Ramos (cell line): ENCODE data around the gene CPTP.

ENCODE experiments used
- in situ Hi-C: fragments of 300-500 bp; cut with MboI; formaldehyde crosslinking; loops from one replicate; pipeline ENCODE4 v1.14.3; 2022; ENCODE audit warnings: low sequenced_read_pairs; ENCODE audit not compliant: unreplicated experiment

Gene CPTP

DNA sequence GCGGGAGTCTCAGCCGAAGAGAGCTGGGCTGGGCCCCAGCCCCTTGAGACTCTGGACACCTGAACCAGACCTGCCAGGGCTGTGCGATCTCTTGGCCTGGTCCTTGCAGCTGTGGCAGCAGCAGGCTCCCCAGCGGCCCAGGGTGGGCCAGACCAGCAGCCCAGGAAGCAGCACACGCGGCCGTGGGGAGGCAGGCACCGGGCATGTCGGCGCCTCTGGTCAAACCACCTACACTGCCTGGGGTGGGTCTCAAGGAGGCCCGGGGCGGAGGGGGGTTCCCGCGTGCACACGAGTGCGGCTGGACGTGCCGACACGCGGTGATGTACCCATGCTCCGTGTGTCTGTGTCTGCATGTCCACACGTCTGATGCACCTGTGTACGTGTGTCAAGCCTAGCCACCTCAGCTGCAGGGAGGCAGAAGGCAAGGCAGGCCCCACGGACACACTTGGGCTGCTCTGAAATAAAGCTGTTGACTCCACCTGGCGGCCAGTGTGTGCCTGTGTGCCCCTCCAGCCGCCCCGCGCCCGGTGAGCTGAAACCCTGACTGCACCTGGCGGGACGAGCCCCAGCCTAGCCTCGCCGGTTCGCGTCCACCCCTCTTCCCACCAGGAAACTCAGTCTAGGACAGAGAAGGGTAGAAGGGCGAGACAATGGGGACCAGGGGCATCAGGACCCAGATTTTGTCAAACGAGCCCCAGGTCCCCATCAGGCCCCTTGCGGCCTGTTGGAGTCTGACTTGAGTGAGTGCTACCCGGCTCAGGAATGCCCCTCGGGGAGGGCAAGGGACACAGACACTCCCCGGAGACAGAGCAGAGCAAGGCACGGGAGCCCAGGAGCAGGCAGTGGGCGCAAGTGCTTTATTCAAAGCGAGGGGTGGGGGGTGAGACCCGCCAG is 32.8 kb upstream of the CPTP start:
- in situ Hi-C loops, result loop anchor here (10.0 kb wide), 1 partner anchor 257 kb away; no protein-coding TSS in a partner anchor

DNA sequence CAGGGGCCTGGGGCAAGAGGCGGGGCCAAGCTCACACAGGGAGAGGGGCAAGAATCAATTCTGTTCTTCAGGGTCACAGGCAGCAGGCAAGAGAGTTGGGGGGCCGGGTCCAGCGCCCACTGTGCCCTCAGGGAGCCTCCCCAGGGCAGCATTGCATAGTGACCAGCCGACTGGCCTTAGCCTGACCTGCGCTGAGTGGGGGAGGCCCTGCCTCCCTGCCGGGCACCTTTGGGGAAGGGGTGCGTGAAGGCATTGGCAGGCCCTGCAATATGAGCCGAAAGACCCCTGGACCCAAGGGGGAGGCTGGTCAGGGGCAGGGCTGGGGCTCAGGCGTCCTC is 32.2 kb upstream of the CPTP start:
- in situ Hi-C loops, result loop anchor here (10.0 kb wide), 1 partner anchor 258 kb away; no protein-coding TSS in a partner anchor

DNA sequence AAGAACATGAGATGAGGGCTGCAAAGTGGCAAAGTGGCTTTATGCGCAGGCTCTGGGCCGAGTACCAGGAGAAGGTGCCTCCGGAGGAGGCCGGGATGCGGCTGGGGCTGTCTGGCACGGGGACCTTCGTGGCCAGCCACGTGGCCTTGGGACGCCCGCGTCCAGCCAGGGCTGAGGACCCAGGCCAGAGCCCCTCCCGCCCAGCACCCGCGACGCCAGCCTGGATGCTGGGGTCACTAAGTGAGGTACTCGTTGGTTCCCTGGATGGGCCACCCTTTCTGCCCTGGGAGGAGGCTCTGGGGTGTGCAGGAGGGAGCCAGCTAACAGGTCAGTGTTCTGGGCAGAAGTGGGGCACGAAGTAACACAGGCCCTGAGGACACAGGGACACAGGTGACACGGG is 31.8 kb upstream of the CPTP start:
- in situ Hi-C loops, result loop anchor here (10.0 kb wide), 1 partner anchor 258 kb away; no protein-coding TSS in a partner anchor

DNA sequence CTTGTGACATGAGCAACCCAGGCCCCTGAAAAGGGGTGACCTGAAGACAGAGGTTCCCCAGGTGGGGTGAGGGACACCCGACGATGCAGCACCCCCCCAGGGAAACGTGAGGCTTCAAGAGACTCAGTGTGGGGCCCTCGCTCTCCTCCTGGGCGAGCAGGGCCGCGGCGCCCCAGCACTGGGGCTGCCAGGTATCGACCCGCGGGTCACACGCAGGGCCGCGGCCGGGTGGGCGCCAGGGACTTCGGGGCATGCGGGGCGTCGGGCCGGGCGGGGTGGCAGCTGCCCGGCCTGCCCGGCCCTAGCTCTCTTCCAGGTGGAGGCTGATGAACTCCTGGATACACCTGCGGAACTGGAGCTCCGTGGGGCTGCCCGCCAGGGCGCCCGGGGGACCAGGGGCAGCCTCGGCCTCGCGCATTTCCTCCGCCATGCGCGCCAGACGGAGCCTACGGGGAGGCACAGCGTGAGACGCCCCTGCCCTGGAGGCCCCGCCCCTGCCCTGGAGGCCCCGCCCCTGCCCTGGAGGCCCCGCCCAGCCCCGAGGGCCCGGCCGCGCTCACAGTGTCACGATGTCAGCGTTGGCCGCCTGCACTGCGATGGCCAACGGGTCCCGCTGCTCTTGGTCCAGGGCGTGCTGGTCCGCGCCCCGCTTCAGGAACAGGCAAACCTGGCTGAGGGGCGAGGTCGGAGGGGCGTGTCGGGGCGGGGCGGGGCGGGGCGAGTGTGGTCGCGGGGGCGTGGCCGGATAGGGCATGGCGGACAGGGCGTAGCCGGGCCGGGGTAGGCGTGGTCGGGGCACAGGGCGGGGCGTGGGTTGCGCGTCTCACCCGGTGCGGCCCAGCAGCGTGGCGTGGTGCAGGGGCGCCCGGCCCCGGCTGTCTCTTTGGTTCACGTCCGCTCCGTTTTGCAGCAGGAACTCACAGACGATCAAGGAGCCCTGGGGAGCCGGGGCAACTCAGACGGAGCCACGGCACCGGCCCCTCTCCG is 31.0 kb upstream of the CPTP start:
- in situ Hi-C loops, result loop anchor here (10.0 kb wide), 1 partner anchor 259 kb away; no protein-coding TSS in a partner anchor

DNA sequence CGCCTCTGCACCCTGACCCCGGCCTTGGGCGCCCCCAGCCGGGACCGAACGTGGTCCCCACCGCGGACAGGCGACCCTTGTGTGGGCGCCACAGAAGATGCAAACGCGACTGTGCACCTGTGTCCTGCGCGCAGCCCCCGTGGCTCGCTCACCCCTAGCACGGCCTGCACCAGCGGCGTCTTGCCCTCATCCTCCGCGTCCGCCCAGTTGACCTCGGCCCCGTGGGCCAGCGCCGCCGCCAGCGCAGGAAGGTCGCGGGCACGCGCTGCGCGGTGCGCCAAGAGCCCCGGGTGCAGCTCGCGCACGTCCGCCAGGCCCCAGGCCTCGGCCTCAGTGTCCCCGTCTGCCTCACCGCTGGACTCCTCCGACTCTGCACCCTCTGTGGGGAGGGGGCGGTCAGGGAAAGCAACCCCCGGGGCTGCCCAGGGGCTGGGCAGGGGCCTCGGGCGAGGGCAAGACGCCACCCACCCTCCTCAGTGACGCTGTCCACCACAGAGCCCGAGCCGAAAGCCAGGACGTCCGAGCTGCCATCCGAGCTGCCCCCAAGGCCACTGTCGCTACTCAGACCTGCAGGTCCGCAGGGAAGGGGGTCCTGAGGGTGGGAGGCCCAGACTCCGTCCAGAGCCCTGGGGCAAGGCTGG is 30.2 kb upstream of the CPTP start:
- in situ Hi-C loops, result loop anchor here (10.0 kb wide), 1 partner anchor 260 kb away; no protein-coding TSS in a partner anchor

DNA sequence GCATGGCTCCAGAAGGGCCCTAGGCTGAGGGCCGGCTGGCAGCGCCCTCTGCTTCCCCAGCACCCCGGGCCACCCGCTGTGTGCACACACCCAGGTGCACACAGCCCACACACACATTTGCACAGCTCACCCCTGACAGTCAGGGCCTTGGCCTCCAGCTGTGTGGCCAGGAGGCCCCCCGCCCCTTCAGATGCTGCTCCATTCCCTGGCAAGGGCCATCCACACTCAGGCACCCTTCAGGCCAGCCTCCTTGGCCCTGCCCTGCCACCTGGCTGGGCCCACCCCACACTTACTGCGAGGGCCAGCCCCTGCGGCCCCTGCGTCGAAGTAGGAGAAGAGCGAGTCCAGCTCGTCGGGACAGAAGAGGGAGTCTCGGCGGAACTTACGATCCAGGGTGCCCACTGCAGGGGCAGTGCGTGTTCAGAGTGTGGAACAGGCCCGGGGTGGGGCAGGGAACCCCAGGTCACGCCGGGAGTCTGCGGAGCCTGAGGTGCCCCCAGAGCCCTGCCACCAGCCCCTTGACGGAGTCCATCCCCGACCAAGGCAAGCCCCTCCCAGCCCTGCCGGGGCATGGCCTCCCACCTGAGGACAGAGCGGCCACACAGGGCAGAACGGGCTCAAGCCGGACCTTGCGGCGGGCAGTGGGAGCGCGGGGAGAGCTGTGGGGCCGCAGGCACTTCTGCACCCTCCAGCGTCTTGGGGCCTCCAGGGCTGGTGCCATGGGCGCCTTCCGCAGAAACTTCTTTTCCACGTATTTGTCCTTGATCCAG is 29.3 kb upstream of the CPTP start:
- in situ Hi-C loops, result loop anchor here (10.0 kb wide), 1 partner anchor 261 kb away; no protein-coding TSS in a partner anchor

DNA sequence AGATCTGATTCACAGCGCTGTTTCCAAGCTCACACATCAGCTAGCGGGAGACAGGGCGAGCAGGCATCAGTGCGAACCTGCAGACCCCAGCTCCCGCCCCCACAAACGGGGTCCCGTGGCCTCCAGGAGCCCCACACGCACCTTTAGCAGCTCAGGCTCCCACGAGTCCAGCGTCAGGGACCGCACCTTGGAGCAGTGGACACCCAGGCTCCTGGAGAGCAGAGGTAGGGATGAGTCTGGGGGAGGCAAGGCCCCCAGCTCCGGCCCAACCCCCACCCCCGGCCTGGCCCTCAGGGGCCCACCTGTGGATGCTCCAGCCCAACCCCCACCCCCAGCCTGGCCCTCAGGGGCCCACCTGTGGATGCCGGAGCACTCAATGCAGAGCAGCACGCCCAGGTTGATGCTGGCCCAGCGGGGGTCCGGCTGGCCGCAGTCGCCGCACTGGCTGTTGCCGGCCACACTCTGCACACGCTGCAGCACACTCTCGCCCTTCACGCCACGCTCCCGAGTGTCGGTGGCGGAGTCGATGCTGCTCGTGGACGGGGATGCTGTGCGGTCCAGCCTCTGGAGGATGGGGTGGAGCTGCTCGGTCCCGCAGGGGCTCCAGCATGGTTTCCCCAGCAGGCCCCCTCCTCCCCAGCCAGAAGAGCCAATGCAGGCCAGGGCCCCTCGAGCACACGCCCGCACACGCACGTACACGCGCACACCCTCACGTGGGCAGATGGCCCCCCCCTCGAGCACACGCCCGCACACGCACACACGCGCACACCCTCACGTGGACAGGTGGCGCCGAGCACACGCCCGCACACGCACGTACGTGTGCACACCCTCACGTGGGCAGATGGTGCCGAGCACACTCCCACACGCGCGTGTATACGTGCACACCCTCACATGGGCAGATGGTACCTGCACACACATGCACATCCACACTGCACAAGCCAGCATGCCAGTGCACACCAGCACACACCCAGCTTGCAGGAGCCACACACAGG is 28.2 kb upstream of the CPTP start:
- in situ Hi-C loops, result loop anchor here (10.0 kb wide), 1 partner anchor 262 kb away; no protein-coding TSS in a partner anchor

DNA sequence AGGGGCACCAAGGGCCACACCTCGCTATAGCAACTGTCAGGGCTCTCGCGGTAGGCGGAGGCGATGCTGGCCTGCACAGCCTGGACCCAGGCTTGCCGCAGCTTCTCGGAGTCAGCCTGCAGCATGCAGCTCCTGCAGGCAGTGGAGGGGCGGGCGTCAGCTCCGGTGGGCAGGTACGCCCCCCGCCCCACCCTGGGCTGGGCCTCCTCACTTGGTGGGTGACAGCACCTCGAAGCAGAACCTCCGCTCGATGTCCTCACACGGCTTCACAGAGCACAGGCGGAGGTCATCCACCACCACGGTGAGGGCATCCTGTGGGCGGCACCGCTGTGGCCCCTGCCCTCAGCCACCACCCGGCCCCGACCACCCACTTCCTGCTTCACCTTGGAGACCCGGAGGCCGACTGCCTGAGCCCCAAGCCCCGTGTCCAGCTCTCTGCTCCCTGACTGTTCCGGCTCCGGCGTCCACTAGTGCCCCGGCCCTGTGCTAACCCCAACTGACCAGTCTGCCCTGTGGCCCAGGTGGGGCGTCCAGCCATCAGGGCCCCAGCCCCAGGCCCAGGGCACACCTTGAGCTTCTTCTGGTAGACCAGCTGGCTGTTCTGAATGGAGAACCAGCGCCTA is 26.7 kb upstream of the CPTP start:
- in situ Hi-C loops, result loop anchor here (10.0 kb wide), 1 partner anchor 263 kb away; no protein-coding TSS in a partner anchor

DNA sequence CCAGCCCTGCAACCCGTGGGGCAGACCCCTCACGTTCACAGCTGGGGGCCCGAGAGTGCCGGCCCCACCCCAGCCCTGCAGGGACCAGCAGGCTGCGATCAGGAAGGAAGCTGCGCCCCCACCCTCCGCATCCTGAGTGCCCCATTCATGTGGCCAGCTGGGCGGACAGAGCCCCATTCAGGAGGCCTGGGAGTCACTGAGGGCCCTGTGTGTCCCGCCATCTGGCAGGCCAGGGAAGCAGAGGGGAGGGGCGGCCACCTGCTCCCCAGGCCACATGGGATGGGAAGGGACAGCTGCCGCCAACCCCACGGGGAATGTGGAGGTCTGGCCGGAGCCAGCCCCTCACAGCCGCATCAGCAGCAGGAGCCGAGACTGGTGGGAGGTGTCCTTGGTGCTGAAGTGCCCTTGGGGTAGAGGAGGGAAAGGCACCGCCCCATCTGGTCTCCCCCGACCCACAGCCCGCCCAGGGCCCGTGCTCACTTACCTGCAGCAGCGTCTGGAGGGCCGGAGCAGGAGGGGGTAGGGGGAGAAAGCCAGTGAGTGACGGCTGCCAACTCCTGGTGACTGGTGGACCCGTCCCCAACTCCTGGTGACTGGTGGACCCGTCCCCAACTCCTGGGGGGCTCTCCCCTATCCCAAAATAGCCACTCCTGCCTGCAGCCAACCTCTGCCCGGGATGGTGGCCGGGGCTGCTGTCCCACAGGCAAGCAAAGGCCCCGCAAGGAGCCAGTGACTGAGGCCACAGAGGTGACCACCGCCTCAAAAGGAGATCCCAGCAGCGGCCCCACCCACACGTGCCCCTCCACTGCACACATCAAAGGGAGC is 25.5 kb upstream of the CPTP start:
- in situ Hi-C loops, result loop anchor here (10.0 kb wide), 1 partner anchor 264 kb away; no protein-coding TSS in a partner anchor

DNA sequence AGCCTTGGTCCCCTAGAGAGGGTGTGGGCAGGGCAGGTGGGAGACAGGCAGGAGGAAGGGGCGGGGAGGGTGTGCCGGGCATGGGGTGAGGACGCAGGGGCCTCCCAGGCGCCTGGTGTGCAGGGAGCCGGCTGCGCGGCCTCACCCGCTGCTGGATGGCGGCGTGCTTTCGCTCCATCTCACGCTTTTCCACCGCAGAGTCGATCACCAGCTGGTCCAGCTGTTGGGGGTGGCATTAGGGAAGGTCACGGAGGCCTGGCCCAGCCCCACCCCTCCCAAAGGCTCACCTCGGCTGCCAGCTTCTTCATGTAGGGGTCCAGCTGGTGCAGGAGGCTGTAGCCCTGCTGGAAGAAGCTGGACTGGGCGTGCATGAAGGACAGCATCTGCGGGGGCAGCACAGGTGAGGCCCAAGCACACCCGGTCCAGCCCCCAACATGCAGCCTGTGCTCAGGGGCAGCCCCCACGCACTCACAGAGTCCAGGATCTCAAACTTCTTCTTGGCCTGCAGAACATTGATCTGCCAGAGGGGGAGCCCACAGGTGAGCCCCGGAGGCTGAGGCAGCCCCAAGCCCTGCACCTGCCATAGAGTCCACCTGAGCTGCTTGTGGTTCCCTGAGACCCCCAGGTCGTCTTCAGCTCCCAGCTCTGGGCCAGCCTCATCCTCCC is 24.8 kb upstream of the CPTP start:
- in situ Hi-C loops, result loop anchor here (10.0 kb wide), 1 partner anchor 265 kb away; no protein-coding TSS in a partner anchor

DNA sequence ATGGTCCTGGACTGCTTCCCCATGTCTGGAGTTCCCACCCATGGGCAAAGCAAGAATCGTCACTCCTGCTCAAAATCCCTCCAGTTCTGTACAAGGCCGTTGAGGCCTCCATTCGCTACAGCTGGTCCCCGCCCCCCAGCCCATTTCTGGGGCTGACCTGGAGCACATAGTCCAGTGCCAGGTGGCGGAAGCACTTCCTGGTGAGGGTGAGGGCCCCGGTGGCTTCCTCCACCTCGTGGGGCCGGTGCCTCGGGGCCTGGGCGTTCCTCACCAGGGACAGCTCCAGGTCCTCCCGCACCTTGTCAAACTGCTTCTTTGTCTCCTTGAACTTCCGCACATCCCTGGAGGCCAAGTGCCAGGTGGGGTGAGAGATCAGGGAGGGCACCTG is 24.3 kb upstream of the CPTP start:
- in situ Hi-C loops, result no loop called here

DNA sequence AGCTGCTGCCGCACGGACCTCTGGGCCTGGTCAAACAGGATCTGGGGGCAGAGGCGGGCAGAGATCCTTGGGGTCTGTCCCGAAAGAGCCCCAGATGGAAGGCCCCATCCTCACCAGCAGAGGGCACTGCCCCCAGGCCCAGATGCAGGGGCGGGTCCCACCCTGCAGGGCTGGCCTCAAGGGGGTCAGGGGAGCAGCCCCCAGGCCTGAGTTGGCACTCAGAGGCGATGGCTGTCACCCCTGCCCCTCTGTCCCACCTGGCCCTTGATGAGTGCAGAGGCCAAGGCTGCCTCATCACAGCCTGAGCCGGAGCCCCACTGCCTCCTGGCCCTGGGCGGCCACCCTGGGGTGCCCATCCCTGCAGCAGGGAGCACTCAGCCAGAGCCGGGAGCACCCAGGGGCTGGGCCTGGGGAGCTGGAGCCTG is 22.6 kb upstream of the CPTP start:
- in situ Hi-C loops, result no loop called here

DNA sequence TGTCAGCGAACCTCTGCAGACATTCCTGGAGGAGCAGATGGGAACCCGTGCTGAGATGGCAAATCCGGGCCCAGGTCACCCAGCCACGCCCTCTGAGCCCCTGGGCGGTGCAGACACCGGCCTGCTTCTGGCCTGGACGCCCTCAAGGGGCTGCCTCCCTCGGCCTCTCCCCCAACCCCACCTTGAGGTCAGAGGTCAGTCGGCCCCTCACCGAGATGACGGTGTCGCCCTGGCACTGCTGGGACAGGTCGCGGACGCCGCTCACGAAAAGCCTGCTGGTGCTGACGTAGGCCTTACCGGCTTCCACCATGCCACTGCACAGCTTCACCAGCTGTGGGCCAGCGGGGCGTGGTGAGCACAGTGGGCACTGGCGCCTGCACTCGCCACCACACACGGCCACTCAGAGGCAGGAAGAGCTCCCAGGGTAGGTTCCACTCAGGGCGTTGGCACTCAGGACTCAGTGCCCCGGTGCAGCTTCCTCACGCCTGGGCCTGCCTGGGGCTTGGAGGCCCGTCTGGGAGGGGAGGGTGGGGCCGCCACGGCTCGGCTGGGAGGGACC is 21.6 kb upstream of the CPTP start:
- in situ Hi-C loops, result no loop called here

DNA sequence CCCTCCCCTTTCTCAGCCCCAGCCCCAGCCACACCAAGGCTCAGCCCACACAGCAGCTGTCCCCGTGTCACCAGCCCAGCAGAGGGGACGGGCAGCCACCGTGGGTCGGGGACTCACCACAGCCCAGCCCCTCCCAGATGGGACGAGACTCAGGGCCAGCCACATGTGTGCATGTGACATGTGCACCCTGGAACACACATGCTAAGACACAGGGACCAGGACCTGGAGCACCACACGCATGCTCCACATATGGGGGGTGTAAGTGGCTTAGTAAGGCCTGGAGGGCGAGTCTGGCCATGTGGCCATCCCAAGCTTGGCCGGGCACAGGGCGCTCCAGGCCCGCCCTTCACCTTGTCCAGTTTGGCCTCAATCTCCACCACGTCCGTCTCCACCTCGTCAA is 20.9 kb upstream of the CPTP start:
- in situ Hi-C loops, result no loop called here

DNA sequence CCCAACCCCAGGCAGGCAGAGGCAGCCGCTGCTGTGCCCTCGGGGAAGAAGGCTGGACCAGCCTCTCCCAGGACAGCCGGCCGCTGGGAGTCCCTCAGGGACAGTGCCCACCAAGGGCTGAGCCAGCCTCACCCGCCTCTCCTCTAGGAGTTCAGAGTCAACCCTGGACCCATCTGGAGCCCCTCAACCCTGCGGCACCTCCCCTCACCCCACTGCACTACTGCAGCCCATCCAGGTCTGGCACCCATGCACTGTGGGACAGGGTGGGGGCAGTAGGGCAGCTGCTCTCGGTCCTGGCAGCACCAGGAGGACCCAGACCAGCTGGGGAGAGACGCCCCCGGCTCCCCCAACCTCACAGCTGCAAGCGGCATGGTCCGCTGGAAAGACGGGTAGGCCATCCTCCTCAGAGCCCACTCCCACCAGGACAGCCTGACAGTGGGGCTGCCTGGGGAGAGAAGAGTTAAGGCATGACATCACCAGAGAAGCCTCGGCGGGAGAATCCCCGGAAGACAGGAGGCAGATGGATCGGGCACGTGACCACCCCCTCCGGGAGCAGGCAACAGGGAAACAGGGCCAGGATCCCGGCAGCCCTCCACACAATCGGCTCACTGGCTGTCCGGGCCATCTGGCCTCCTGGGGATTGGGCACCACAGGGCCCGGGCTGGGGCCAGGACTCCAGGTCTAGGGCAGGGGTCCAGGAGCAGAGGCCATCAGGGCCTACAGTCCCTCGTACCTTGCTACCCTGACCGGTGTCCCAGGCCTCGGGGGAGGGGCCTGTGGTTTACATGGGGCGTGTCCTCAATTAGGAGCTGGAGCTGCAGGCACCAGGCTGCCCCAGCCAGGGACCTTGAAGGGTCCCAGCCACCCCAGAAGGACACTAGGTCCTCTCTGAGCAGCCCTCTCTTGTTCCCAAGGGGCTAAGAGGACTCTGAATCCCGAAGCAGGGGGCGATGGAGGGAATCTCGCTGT is 20.0 kb upstream of the CPTP start:
- in situ Hi-C loops, result no loop called here
